ENCODE data around the gene XPC.

The XPC gene

GRCh38 chr3:14154276-14154675 lies 24.1 kb downstream of the XPC start:
- no peak for TF ChIP-seq CTCF (IDR thresholded peaks at IDR 0.05; ENCODE audit: insufficient read depth, low read length, poor library complexity, severe bottlenecking)
- DNase-seq (ENCODE audit: extremely low read depth, insufficient read length), result no peak
- Histone ChIP-seq H3K36me3 (ENCODE audit: control insufficient read depth, insufficient read depth, low read length) (peaks cover 47% of the 10 kb centered on the region), H3K27me3 (replicated peaks; ENCODE audit: control insufficient read depth, insufficient read depth, low read length) (no peaks in the 10 kb centered on the region), H3K4me3 (replicated peaks; ENCODE audit: low read depth, low read length) (no peak overlapping the region)

- Histone ChIP-seq H3K27me3 (replicated peaks; ENCODE audit: control insufficient read depth, insufficient read depth, low read length) (no peaks in the 10 kb centered on the region), H3K4me3 (replicated peaks; ENCODE audit: low read depth, low read length) (no peak overlapping the region), H3K36me3 (ENCODE audit: control insufficient read depth, insufficient read depth, low read length) (peaks cover 44% of the 10 kb centered on the region)
- no peak for DNase-seq (ENCODE audit: extremely low read depth, insufficient read length)
- TF ChIP-seq CTCF (IDR thresholded peaks at IDR 0.05; ENCODE audit: insufficient read depth, low read length, poor library complexity, severe bottlenecking), result no peak
These were observed 24.7 kb downstream of the XPC start for GRCh38 chr3:14153663-14154062.

GRCh38 chr3:14152963-14153355 lies 25.4 kb downstream of the XPC start:
- no peak for TF ChIP-seq CTCF (IDR thresholded peaks at IDR 0.05; ENCODE audit: insufficient read depth, low read length, poor library complexity, severe bottlenecking)
- Histone ChIP-seq H3K4me3 (replicated peaks; ENCODE audit: low read depth, low read length) (no peak overlapping the region), H3K36me3 (ENCODE audit: control insufficient read depth, insufficient read depth, low read length) (peaks cover 44% of the 10 kb centered on the region), H3K27me3 (replicated peaks; ENCODE audit: control insufficient read depth, insufficient read depth, low read length) (no peaks in the 10 kb centered on the region)
- DNase-seq (ENCODE audit: extremely low read depth, insufficient read length), result no peak

- peaks cover 47% of the 10 kb centered on the region for H3K36me3 ChIP-seq (ENCODE audit: control insufficient read depth, insufficient read depth, low read length)
- no peaks in the 10 kb centered on the region for H3K27me3 ChIP-seq (replicated peaks; ENCODE audit: control insufficient read depth, insufficient read depth, low read length)
- no peak for DNase-seq (ENCODE audit: extremely low read depth, insufficient read length)
- H3K4me3 ChIP-seq (replicated peaks; ENCODE audit: low read depth, low read length), result no peak overlapping the region
- peak; percentile 5 for TF ChIP-seq CTCF (IDR thresholded peaks at IDR 0.05; ENCODE audit: insufficient read depth, low read length, poor library complexity, severe bottlenecking)
These were observed 26.0 kb downstream of the XPC start for GRCh38 chr3:14152233-14152962.

GRCh38 chr3:14151471-14152083 lies 26.8 kb downstream of the XPC start:
- no peak overlapping the region for H3K4me3 ChIP-seq (replicated peaks; ENCODE audit: low read depth, low read length)
- H3K27me3 ChIP-seq (replicated peaks; ENCODE audit: control insufficient read depth, insufficient read depth, low read length), result no peaks in the 10 kb centered on the region
- H3K36me3 ChIP-seq (ENCODE audit: control insufficient read depth, insufficient read depth, low read length), result peaks cover 47% of the 10 kb centered on the region
- no peak for DNase-seq (ENCODE audit: extremely low read depth, insufficient read length)
- TF ChIP-seq CTCF (IDR thresholded peaks at IDR 0.05; ENCODE audit: insufficient read depth, low read length, poor library complexity, severe bottlenecking), result no peak
